Neural progenitor cell (in vitro differentiated cells): ENCODE measurements around the gene TUT1. TPM values are rescaled to one million over a fixed set of nuclear protein-coding genes. Genes with fewer than 3 reads are reported as not detected.

Experiments used
- DNase-seq: peaks from one replicate; pipeline ENCODE4 v3.0.0-alpha.2; 2016; ENCODE audit warnings: low spot score
- H2AFZ ChIP-seq: fragments of 200-600 bp; sonication (generic); replicated peaks from 2 replicates; pipeline ENCODE4 v1.6.1; 2016; ENCODE audit warnings: antibody characterized with exemption
- H3F3A ChIP-seq: fragments of 200-600 bp; sonication (generic); 2 replicates; pipeline ENCODE4 v1.6.1; 2016; ENCODE audit warnings: antibody characterized with exemption, low read depth
- H3K27ac ChIP-seq: fragments of 200-600 bp; sonication (generic); 2 replicates; pipeline ENCODE4 v1.5.1; 2016; ENCODE audit warnings: mild to moderate bottlenecking
- H3K27me3 ChIP-seq: fragments of 200-600 bp; sonication (generic); 2 replicates; pipeline ENCODE4 v1.6.1; 2016; ENCODE audit warnings: mild to moderate bottlenecking, moderate library complexity
- H3K36me3 ChIP-seq: fragments of 200-600 bp; sonication (generic); 2 replicates; pipeline ENCODE4 v1.5.1; 2016
- H3K4me1 ChIP-seq: fragments of 200-600 bp; sonication (generic); 2 replicates; pipeline ENCODE4 v1.6.1; 2016; ENCODE audit warnings: mixed run types
- H3K4me2 ChIP-seq: fragments of 200-600 bp; sonication (generic); 2 replicates; pipeline ENCODE4 v1.6.1; 2016
- H3K4me3 ChIP-seq: fragments of 200-600 bp; sonication (generic); 2 replicates; pipeline ENCODE4 v1.5.1; 2016
- H3K79me2 ChIP-seq: fragments of 200-600 bp; sonication (generic); 2 replicates; pipeline ENCODE4 v1.6.1; 2016; ENCODE audit warnings: low read depth
- H3K9ac ChIP-seq: fragments of 200-600 bp; sonication (generic); 2 replicates; pipeline ENCODE4 v1.6.1; 2016
- H3K9me3 ChIP-seq: fragments of 200-600 bp; sonication (generic); 2 replicates; pipeline ENCODE4 v1.5.1; 2016; ENCODE audit warnings: low read depth
- H4K20me1 ChIP-seq: fragments of 200-600 bp; sonication (generic); 2 replicates; pipeline ENCODE4 v1.6.1; 2016; ENCODE audit warnings: low read depth
- H3K27ac Mint-ChIP-seq: 3 replicates; pipeline ENCODE4 v1.8.0; 2021; ENCODE audit warnings: mixed read lengths
- H3K27me3 Mint-ChIP-seq: 2 replicates; pipeline ENCODE4 v1.8.0; 2022; ENCODE audit warnings: low read depth, mild to moderate bottlenecking, inconsistent platforms, moderate library complexity, mixed read lengths; ENCODE audit not compliant: insufficient read depth
- H3K36me3 Mint-ChIP-seq: 3 replicates; pipeline ENCODE4 v1.8.0; 2021; ENCODE audit warnings: mixed read lengths
- H3K4me1 Mint-ChIP-seq: 3 replicates; pipeline ENCODE4 v1.8.0; 2021; ENCODE audit warnings: mixed read lengths
- H3K4me3 Mint-ChIP-seq: 3 replicates; pipeline ENCODE4 v1.8.0; 2021; ENCODE audit warnings: mild to moderate bottlenecking, moderate library complexity, mixed read lengths
- H3K9me3 Mint-ChIP-seq: 3 replicates; pipeline ENCODE4 v1.8.0; 2020; ENCODE audit warnings: mixed read lengths
- CTCF ChIP-seq: fragments of 200-600 bp; sonication (generic); IDR thresholded peaks from 2 replicates; pipeline ENCODE4 v1.5.1; 2017; ENCODE audit warnings: antibody characterized with exemption, mild to moderate bottlenecking
- EZH2 ChIP-seq: fragments of 200-600 bp; sonication (generic); IDR thresholded peaks from 2 replicates; pipeline ENCODE4 v1.6.1; 2017; ENCODE audit warnings: antibody characterized with exemption, mild to moderate bottlenecking, moderate library complexity
- EZH2phosphoT487 ChIP-seq: fragments of 200-600 bp; sonication (generic); IDR thresholded peaks from 2 replicates; pipeline ENCODE4 v1.6.1; 2017; ENCODE audit warnings: antibody characterized with exemption
- total RNA-seq: library from RNA; depleted of rRNA; stranded (reverse); fragments of >200 nt; gene quantifications from 2 replicates; pipeline ENCODE4 v1.2.3, GENCODE V29; 2015; ENCODE audit warnings: low replicate concordance

TUT1 gene
- total RNA-seq, 1 donor from 2014 or later = 4.8 TPM

- no peaks in the 10 kb centered on the region for H3K36me3 Mint-ChIP-seq
- Histone ChIP-seq H3K4me1 (peaks cover 24% of the 10 kb centered on the region), H3K79me2 (no peaks in the 10 kb centered on the region), H3K4me2 (no peak overlapping the region), H3K27me3 (peaks cover 61% of the 10 kb centered on the region), H3K9ac (no peak overlapping the region), H3K9me3 (no peaks in the 10 kb centered on the region), H3K4me3 (no peak overlapping the region), H3F3A (peaks cover 35% of the 10 kb centered on the region), H2AFZ (no peak overlapping the region), H3K27ac (no peak overlapping the region), H4K20me1 (peaks cover 25% of the 10 kb centered on the region), H3K36me3 (no peaks in the 10 kb centered on the region)
- H3K9me3 Mint-ChIP-seq = no peaks in the 10 kb centered on the region
- peaks cover 23% of the 10 kb centered on the region for H3K27me3 Mint-ChIP-seq
- peak overlapping the region; percentile 92 for H3K4me3 Mint-ChIP-seq
- DNase-seq = no peak
- no peak overlapping the region for H3K27ac Mint-ChIP-seq
- TF ChIP-seq EZH2phosphoT487 (peak; percentile 23), EZH2 (no peak)
- peaks cover 70% of the 10 kb centered on the region for H3K4me1 Mint-ChIP-seq
These were observed 47.5 kb downstream of the TUT1 start for GRCh38 chr11:62543680-62544444.

- peak; percentile 89 for DNase-seq
- TF ChIP-seq CTCF (peak; percentile 92), EZH2 (no peak), EZH2phosphoT487 (no peak)
- H3K9me3 Mint-ChIP-seq = no peaks in the 10 kb centered on the region
- no peak overlapping the region for H3K27ac ChIP-seq
- H3K4me1 Mint-ChIP-seq = peaks cover 70% of the 10 kb centered on the region
- peaks cover 27% of the 10 kb centered on the region for H3F3A ChIP-seq
- H3K27me3 ChIP-seq = peaks cover 52% of the 10 kb centered on the region
- peaks cover 29% of the 10 kb centered on the region for H3K27me3 Mint-ChIP-seq
- H2AFZ ChIP-seq = no peak overlapping the region
- H4K20me1 ChIP-seq = peaks cover 25% of the 10 kb centered on the region
- H3K27ac Mint-ChIP-seq = no peak overlapping the region
- H3K36me3 Mint-ChIP-seq = no peaks in the 10 kb centered on the region
- peak overlapping the region; percentile 68 for H3K4me2 ChIP-seq
- H3K4me3 Mint-ChIP-seq = peak overlapping the region; percentile 72
- peak overlapping the region; percentile 22 for H3K4me3 ChIP-seq
- no peaks in the 10 kb centered on the region for H3K79me2 ChIP-seq
- no peaks in the 10 kb centered on the region for H3K9me3 ChIP-seq
- no peak overlapping the region for H3K9ac ChIP-seq
- peaks cover 24% of the 10 kb centered on the region for H3K4me1 ChIP-seq
- H3K36me3 ChIP-seq = no peaks in the 10 kb centered on the region
These were observed 48.4 kb downstream of the TUT1 start for GRCh38 chr11:62542750-62543567.

GRCh38 chr11:62542111-62542745, 49.1 kb downstream of the TUT1 start:
- no peaks in the 10 kb centered on the region for H3K36me3 ChIP-seq
- no peak overlapping the region for H3K9ac ChIP-seq
- TF ChIP-seq EZH2 (no peak), CTCF (no peak), EZH2phosphoT487 (no peak)
- no peaks in the 10 kb centered on the region for H3K36me3 Mint-ChIP-seq
- no peak overlapping the region for H3K27ac ChIP-seq
- peak overlapping the region; percentile 34 for H3K4me3 Mint-ChIP-seq
- H3K4me3 ChIP-seq = peak overlapping the region; percentile 22
- DNase-seq = no peak
- no peaks in the 10 kb centered on the region for H3K79me2 ChIP-seq
- no peak overlapping the region for H2AFZ ChIP-seq
- peaks cover 24% of the 10 kb centered on the region for H3K27me3 Mint-ChIP-seq
- H3K4me2 ChIP-seq = peak overlapping the region; percentile 68
- H3F3A ChIP-seq = peaks cover 19% of the 10 kb centered on the region
- H3K9me3 ChIP-seq = no peaks in the 10 kb centered on the region
- H3K27ac Mint-ChIP-seq = no peak overlapping the region
- peaks cover 25% of the 10 kb centered on the region for H4K20me1 ChIP-seq
- peaks cover 45% of the 10 kb centered on the region for H3K27me3 ChIP-seq
- H3K4me1 Mint-ChIP-seq = peaks cover 64% of the 10 kb centered on the region
- peaks cover 18% of the 10 kb centered on the region for H3K4me1 ChIP-seq
- H3K9me3 Mint-ChIP-seq = no peaks in the 10 kb centered on the region
